GM12878 (cell line): Measurements from ENCODE around the gene KRTAP17-1. TPM values are rescaled to one million over a fixed set of nuclear protein-coding genes. Genes with fewer than 3 reads are reported as not detected.

Experiments
- ATAC-seq: fragments of 200-7000 bp; cut with Tn5 transposase; 3 replicates; pipeline ENCODE4 v1.9.1; 2020; ENCODE audit warnings: mild to moderate bottlenecking, moderate library complexity
- BruUV-seq: library from RNA; stranded (reverse); fragments of 400-500 nt; replicated peaks from 2 replicates; lab custom pipeline; 2021; lab: Mats Ljungman, UMichigan
- CTCF ChIA-PET: fragments of 300-600 bp; sonication (Branson Sonifier 250); formaldehyde crosslinking; extraction: SDS; loops from one replicate; lab custom pipeline; 2021; ENCODE audit warnings: inconsistent platforms; lab: Yijun Ruan, JAX
- POLR2A ChIA-PET: fragments of 350-600 bp; formaldehyde crosslinking; extraction: SDS; loops from one replicate; lab custom pipeline; 2021; ENCODE audit warnings: inconsistent platforms; lab: Charles Lee
- RAD21 ChIA-PET: fragments of 300-600 bp; sonication (Branson Sonifier 250); formaldehyde crosslinking; loops from one replicate; lab custom pipeline; 2023; ENCODE audit warnings: antibody characterized with exemption; ENCODE audit not compliant: unreplicated experiment; lab: Charles Lee
- SMC1A ChIA-PET: fragments of 300-600 bp; sonication (Branson Sonifier 250); formaldehyde crosslinking; loops from one replicate; lab custom pipeline; 2023; ENCODE audit not compliant: unreplicated experiment, uncharacterized antibody; lab: Charles Lee
- DNase-seq: peaks from one replicate; pipeline ENCODE4 v3.0.0-alpha.2; 2011; ENCODE audit warnings: low read depth, low spot score
- FAIRE-seq: peaks from 3 replicates; lab custom pipeline; 2011; peaks lifted over from hg19 to GRCh38; lab: Jason Lieb, UNC
- H2AFZ ChIP-seq: 2 replicates; pipeline ENCODE4 v1.6.0; 2011; ENCODE audit warnings: low read depth, low read length, control low read depth; ENCODE audit not compliant: control insufficient read depth
- H3K27ac ChIP-seq: 2 replicates; pipeline ENCODE4 v1.5.1; 2011; ENCODE audit warnings: control low read depth; ENCODE audit not compliant: control insufficient read depth, insufficient read depth
- H3K27me3 ChIP-seq, 2 experiments: replicated peaks in 1 of 2; 2 replicates each; pipeline versions ENCODE4 v1.6.0 to v1.6.1; 2011; ENCODE audit warnings: low read length in 1 of 2; ENCODE audit not compliant: control insufficient read depth in 2 of 2, insufficient read depth in 2 of 2
- H3K36me3 ChIP-seq, 2 experiments: 2 replicates each; pipeline ENCODE4 v1.5.1; 2011; ENCODE audit warnings: low read length in 1 of 2; ENCODE audit not compliant: control insufficient read depth in 2 of 2, insufficient read depth in 2 of 2
- H3K4me1 ChIP-seq: 2 replicates; pipeline ENCODE4 v1.6.1; 2011; ENCODE audit warnings: mild to moderate bottlenecking, low read length, moderate library complexity, mixed read lengths; ENCODE audit not compliant: control insufficient read depth, insufficient read depth
- H3K4me2 ChIP-seq: 2 replicates; pipeline ENCODE4 v1.6.0; 2011; ENCODE audit warnings: control low read depth; ENCODE audit not compliant: control insufficient read depth, insufficient read depth
- H3K4me3 ChIP-seq: fragments of 200-600 bp; sonication (generic); 2 replicates; pipeline ENCODE4 v1.5.1; 2016
- H3K79me2 ChIP-seq: 2 replicates; pipeline ENCODE4 v1.6.0; 2011; ENCODE audit warnings: low read length; ENCODE audit not compliant: control insufficient read depth, insufficient read depth
- H3K9ac ChIP-seq: 2 replicates; pipeline ENCODE4 v1.8.0; 2011; ENCODE audit warnings: low read length, control low read depth, mixed read lengths; ENCODE audit not compliant: control insufficient read depth, insufficient read depth
- H3K9me3 ChIP-seq: replicated peaks from 3 replicates; pipeline ENCODE4 v1.5.1; 2011; ENCODE audit warnings: mild to moderate bottlenecking, low read length; ENCODE audit not compliant: control insufficient read depth, insufficient read depth
- H4K20me1 ChIP-seq: 2 replicates; pipeline ENCODE4 v1.6.0; 2011; ENCODE audit not compliant: control insufficient read depth, insufficient read depth
- CBFB ChIP-seq: IDR thresholded peaks from 2 replicates; pipeline ENCODE4 v1.6.1; 2016; ENCODE audit warnings: antibody characterized with exemption, low read depth
- CHD2 ChIP-seq: IDR thresholded peaks from 2 replicates; pipeline ENCODE4 v1.6.1; 2011; ENCODE audit warnings: low read depth, low read length, improper control_type of control experiment, borderline replicate concordance
- EED ChIP-seq: sonication (generic); IDR thresholded peaks from 2 replicates; pipeline ENCODE4 v1.6.1; 2016; ENCODE audit warnings: antibody characterized with exemption, low read depth
- EZH2 ChIP-seq: IDR thresholded peaks from 2 replicates; pipeline ENCODE4 v1.6.1; 2012; ENCODE audit warnings: low read depth, mild to moderate bottlenecking, control low read depth, inconsistent platforms, low read length, borderline replicate concordance; ENCODE audit not compliant: control insufficient read depth
- GATAD2B ChIP-seq: fragments of 450-650 bp; conservative IDR thresholded peaks from 2 replicates; pipeline ENCODE4 v1.6.1; 2017; ENCODE audit warnings: low read depth, mild to moderate bottlenecking, moderate library complexity
- HDAC6 ChIP-seq: fragments of 200-600 bp; sonication (generic); IDR thresholded peaks from one replicate; pipeline ENCODE4 v1.8.0; 2017; ENCODE audit warnings: antibody characterized with exemption; ENCODE audit not compliant: unreplicated experiment
- JUNB ChIP-seq: IDR thresholded peaks from 2 replicates; pipeline ENCODE4 v1.6.1; 2016; ENCODE audit warnings: antibody characterized with exemption, mild to moderate bottlenecking
- KAT2A ChIP-seq: conservative IDR thresholded peaks from 2 replicates; pipeline ENCODE4 v1.6.1; 2011; ENCODE audit warnings: low read depth, low read length; ENCODE audit not compliant: control insufficient read depth
- MEF2B ChIP-seq: fragments of 450-650 bp; IDR thresholded peaks from 2 replicates; pipeline ENCODE4 v1.6.1; 2018; ENCODE audit warnings: mild to moderate bottlenecking, moderate library complexity; ENCODE audit not compliant: partially characterized antibody, poor library complexity, severe bottlenecking
- RELB ChIP-seq: fragments of 450-650 bp; IDR thresholded peaks from 2 replicates; pipeline ENCODE4 v1.6.1; 2017; ENCODE audit warnings: low read depth, mild to moderate bottlenecking, moderate library complexity
- RFX5 ChIP-seq: IDR thresholded peaks from 2 replicates; pipeline ENCODE4 v1.6.1; 2011; ENCODE audit warnings: low read depth, low read length, improper control_type of control experiment
- SMARCA5 ChIP-seq: fragments of 450-650 bp; IDR thresholded peaks from 2 replicates; pipeline ENCODE4 v1.6.1; 2017; ENCODE audit warnings: mild to moderate bottlenecking
- SUPT20H ChIP-seq: IDR thresholded peaks from 2 replicates; pipeline ENCODE4 v1.6.1; 2011; ENCODE audit warnings: low read depth, mild to moderate bottlenecking, low read length, moderate library complexity, borderline replicate concordance; ENCODE audit not compliant: control insufficient read depth
- TAF1 ChIP-seq: IDR thresholded peaks from 2 replicates; pipeline ENCODE4 v1.6.1; 2011; ENCODE audit warnings: mild to moderate bottlenecking, low read depth, low read length, borderline replicate concordance
- ZZZ3 ChIP-seq: IDR thresholded peaks from 2 replicates; pipeline ENCODE4 v1.6.1; 2011; ENCODE audit warnings: low read depth; ENCODE audit not compliant: control insufficient read depth, insufficient read length
- WGBS: methylation state at CpG from one replicate; pipeline ENCODE4 v1.1.6; 2016; ENCODE audit warnings: low lambda C conversion rate; ENCODE audit not compliant: insufficient replicate concordance, insufficient coverage; ENCODE audit errors: missing lambda C conversion rate; 5-methylcytosine and 5-hydroxymethylcytosine counted together
- in situ Hi-C: fragments of 300-500 bp; cut with MboI; formaldehyde crosslinking; loops from 9 replicates; pipeline ENCODE4 v1.14.3; 2018; ENCODE audit warnings: mixed read lengths
- intact Hi-C: fragments of 100-400 bp; cut with micrococcal nuclease; formaldehyde crosslinking; loops from one replicate; pipeline ENCODE4 v1.14.2; 2022; ENCODE audit not compliant: unreplicated experiment
- polyA plus RNA-seq, 11 experiments: library from polyadenylated mRNA; depleted of rRNA in 4 of 11; unstranded in 6 of 11; stranded (reverse) in 5 of 11; fragments of >200 nt; fragmentation: Nextera tagmentation in 4 of 11; fragmentation: Illumina TruSeq in 1 of 11; extraction: Ambion mirVana in 4 of 11; extraction: Trizol in 1 of 11; gene quantifications; 1 replicate in 1 of 11; 2 replicates in 10 of 11; pipeline versions ENCODE4 v1.2.1 to v1.2.3, GENCODE V29; 2011 to 2016; ENCODE audit warnings: inconsistent platforms in 2 of 11, missing spikeins in 2 of 11, low read depth in 1 of 11
- total RNA-seq, 4 experiments: library from RNA; depleted of rRNA in 3 of 4; stranded (reverse); fragments of >200 nt in 3 of 4; fragmentation: Illumina TruSeq in 1 of 4; extraction: Trizol in 1 of 4; gene quantifications; 2 replicates each; pipeline versions ENCODE4 v1.2.1 to v1.2.3, GENCODE V29; 2013 to 2021
- TF ChIP-seq, protein P1 (sequence below): fragments of 450-650 bp; IDR thresholded peaks from 2 replicates; pipeline ENCODE4 v1.6.1; 2016; ENCODE audit warnings: mild to moderate bottlenecking
- TF ChIP-seq, protein P2 (sequence below): fragments of 450-650 bp; IDR thresholded peaks from 2 replicates; pipeline ENCODE4 v1.6.1; 2017; ENCODE audit warnings: mild to moderate bottlenecking

Gene KRTAP17-1
- total and polyA plus RNA-seq, 10 of the 15 experiments (the other 5 are each of a cell fraction or from before 2014, with no cell fraction given) = 0.16 to 5.7 (median 0.17) TPM; not detected in 7

GRCh38 chr17:41284546-41284945 is 31.0 kb downstream of the KRTAP17-1 start (continued):
- no peak for TF ChIP-seq RELB
- TF ChIP-seq RFX5 = no peak
- no peak for TF ChIP-seq EED
- no peak for TF ChIP-seq SUPT20H
- TF ChIP-seq, protein P1, sequence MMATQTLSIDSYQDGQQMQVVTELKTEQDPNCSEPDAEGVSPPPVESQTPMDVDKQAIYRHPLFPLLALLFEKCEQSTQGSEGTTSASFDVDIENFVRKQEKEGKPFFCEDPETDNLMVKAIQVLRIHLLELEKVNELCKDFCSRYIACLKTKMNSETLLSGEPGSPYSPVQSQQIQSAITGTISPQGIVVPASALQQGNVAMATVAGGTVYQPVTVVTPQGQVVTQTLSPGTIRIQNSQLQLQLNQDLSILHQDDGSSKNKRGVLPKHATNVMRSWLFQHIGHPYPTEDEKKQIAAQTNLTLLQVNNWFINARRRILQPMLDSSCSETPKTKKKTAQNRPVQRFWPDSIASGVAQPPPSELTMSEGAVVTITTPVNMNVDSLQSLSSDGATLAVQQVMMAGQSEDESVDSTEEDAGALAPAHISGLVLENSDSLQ = no peak
- no peak for TF ChIP-seq TAF1
- no peak for TF ChIP-seq GATAD2B
- TF ChIP-seq MEF2B = no peak
- no peak for TF ChIP-seq SMARCA5

GRCh38 chr17:41284043-41284442 is 31.5 kb downstream of the KRTAP17-1 start:
- Histone ChIP-seq H4K20me1 (no peaks in the 10 kb centered on the region), H3K4me2 (no peak overlapping the region), H3K4me1 (no peaks in the 10 kb centered on the region), H3K9ac (no peak overlapping the region), H3K27ac (no peak overlapping the region), H3K9me3 (no peaks in the 10 kb centered on the region), H3K79me2 (no peaks in the 10 kb centered on the region), H2AFZ (no peak overlapping the region), H3K4me3 (no peak overlapping the region), H3K36me3 (no peaks in the 10 kb centered on the region), H3K27me3 (no peaks in the 10 kb centered on the region)
- ATAC-seq (no peak), FAIRE-seq (no peak), DNase-seq (no peak)
- POLR2A ChIA-PET = interaction anchor here (0.8 kb wide), 1 partner anchor 44 kb away, joined by 3 read pairs; no protein-coding TSS in a partner anchor
- SMC1A ChIA-PET = no interaction called here
- intact Hi-C loops = no loop called here
- in situ Hi-C loops = no loop called here
- CTCF ChIA-PET = no interaction called here
- RAD21 ChIA-PET = no interaction called here
- BruUV-seq = no TSS peak
- WGBS = 0% methylated on average over 3 of the region's 3 CpGs
- TF ChIP-seq JUNB (no peak), HDAC6 (no peak), CHD2 (no peak), KAT2A (no peak), ZZZ3 (no peak), CBFB (no peak), EZH2 (no peak)
- TF ChIP-seq, protein P2, sequence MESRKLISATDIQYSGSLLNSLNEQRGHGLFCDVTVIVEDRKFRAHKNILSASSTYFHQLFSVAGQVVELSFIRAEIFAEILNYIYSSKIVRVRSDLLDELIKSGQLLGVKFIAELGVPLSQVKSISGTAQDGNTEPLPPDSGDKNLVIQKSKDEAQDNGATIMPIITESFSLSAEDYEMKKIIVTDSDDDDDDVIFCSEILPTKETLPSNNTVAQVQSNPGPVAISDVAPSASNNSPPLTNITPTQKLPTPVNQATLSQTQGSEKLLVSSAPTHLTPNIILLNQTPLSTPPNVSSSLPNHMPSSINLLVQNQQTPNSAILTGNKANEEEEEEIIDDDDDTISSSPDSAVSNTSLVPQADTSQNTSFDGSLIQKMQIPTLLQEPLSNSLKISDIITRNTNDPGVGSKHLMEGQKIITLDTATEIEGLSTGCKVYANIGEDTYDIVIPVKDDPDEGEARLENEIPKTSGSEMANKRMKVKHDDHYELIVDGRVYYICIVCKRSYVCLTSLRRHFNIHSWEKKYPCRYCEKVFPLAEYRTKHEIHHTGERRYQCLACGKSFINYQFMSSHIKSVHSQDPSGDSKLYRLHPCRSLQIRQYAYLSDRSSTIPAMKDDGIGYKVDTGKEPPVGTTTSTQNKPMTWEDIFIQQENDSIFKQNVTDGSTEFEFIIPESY = no peak
